AG04450 (cell line): ENCODE results near the gene KBTBD4. TPM values are rescaled to one million over a fixed set of nuclear protein-coding genes. Genes with fewer than 3 reads are reported as not detected.
A peak's percentile ranks its signal among the peaks of the same experiment; 100 is the strongest.

ENCODE experiments used
- CTCF ChIA-PET: fragments of 300-600, 350-600 bp; formaldehyde crosslinking; extraction: SDS; loops from one replicate; lab custom pipeline; 2022; ENCODE audit warnings: antibody characterized with exemption, inconsistent platforms; lab: Charles Lee
- POLR2A ChIA-PET: fragments of 350-600 bp; formaldehyde crosslinking; extraction: SDS; loops from one replicate; lab custom pipeline; 2021; ENCODE audit warnings: antibody characterized with exemption, inconsistent platforms; lab: Yijun Ruan, JAX
- DNase-seq: peaks from one replicate; pipeline ENCODE4 v3.0.0-alpha.2; 2011; ENCODE audit warnings: low read depth, low spot score
- H3K27ac ChIP-seq: one replicate; pipeline ENCODE4 v1.5.1; 2012; ENCODE audit warnings: low read depth, low read length, control low read depth
- H3K27me3 ChIP-seq: one replicate; pipeline ENCODE4 v1.6.0; 2012; ENCODE audit warnings: low read length; ENCODE audit not compliant: control insufficient read depth, insufficient read depth
- H3K4me3 ChIP-seq: 2 replicates; pipeline ENCODE4 v1.5.1; 2011; ENCODE audit warnings: mild to moderate bottlenecking, low read depth, low read length, control low read depth
- H3K9me3 ChIP-seq: 2 replicates; pipeline ENCODE4 v1.5.1; 2012; ENCODE audit warnings: low read length; ENCODE audit not compliant: control insufficient read depth, insufficient read depth
- CTCF ChIP-seq: IDR thresholded peaks from 2 replicates; pipeline ENCODE4 v1.5.1; 2011; ENCODE audit warnings: low read depth, low read length, control low read depth, inconsistent platforms
- polyA plus RNA-seq: library from polyadenylated mRNA; depleted of rRNA; stranded (reverse); fragments of >200 nt; gene quantifications from 2 replicates; pipeline ENCODE4 v1.2.3, GENCODE V29; 2011

The KBTBD4 gene
- polyA plus RNA-seq, 1 experiment, result 20.0 TPM

- DNase-seq, result no peak
- H3K9me3 ChIP-seq, result no peaks in the 10 kb centered on the region
- CTCF ChIA-PET, result no interaction called here
- H3K27ac ChIP-seq, result no peak overlapping the region
- POLR2A ChIA-PET, result no interaction called here
- no peak for TF ChIP-seq CTCF
- H3K27me3 ChIP-seq, result peaks cover 42% of the 10 kb centered on the region
- no peak overlapping the region for H3K4me3 ChIP-seq
These were observed 17.2 kb upstream of the KBTBD4 start for GRCh38 chr11:47595967-47596366.

- Histone ChIP-seq H3K27me3 (peaks cover 45% of the 10 kb centered on the region), H3K4me3 (no peak overlapping the region), H3K9me3 (peaks cover 5% of the 10 kb centered on the region; the same call in 1 of the 2 replicates), H3K27ac (no peak overlapping the region)
- CTCF ChIA-PET, result no interaction called here
- POLR2A ChIA-PET, result interaction anchor here (1.5 to 1.6 kb wide), 2 partner anchors 11 to 13 kb away, joined by 3 read pairs; no protein-coding TSS in a partner anchor
- TF ChIP-seq CTCF, result no peak
- no peak for DNase-seq
These were observed 16.3 kb upstream of the KBTBD4 start for GRCh38 chr11:47595029-47595428.

- peaks cover 45% of the 10 kb centered on the region for H3K27me3 ChIP-seq
- POLR2A ChIA-PET, result interaction anchor here (1.5 to 1.6 kb wide), 2 partner anchors 10 to 14 kb away, joined by 3 read pairs; no protein-coding TSS in a partner anchor
- no peak within 1 kb of the TSS for H3K27ac ChIP-seq
- DNase-seq, result no peak
- peak within 1 kb of the TSS; percentile 48 for H3K4me3 ChIP-seq
- TF ChIP-seq CTCF, result no peak
- CTCF ChIA-PET, result no interaction called here
- H3K9me3 ChIP-seq, result peaks cover 8% of the 10 kb centered on the region; the same call in 1 of the 2 replicates
These were observed 15.4 kb upstream of the KBTBD4 start, which contains the start of gene C1QTNF4 for GRCh38 chr11:47593934-47594855. C1QTNF4 (minus strand) TSS chr11:47594411; CDS start chr11:47590810, 3,601 bp downstream.

- H3K4me3 ChIP-seq, result no peak overlapping the region; the same call in 1 of the 2 replicates
- no peak for DNase-seq
These were observed 14.7 kb upstream of the KBTBD4 start for GRCh38 chr11:47593492-47593933.

More at GRCh38 chr11:47593492-47593933, 14.7 kb upstream of the KBTBD4 start:
- peaks cover 45% of the 10 kb centered on the region for H3K27me3 ChIP-seq
- POLR2A ChIA-PET, result no interaction called here
- no peak for TF ChIP-seq CTCF
- H3K27ac ChIP-seq, result no peak overlapping the region
- CTCF ChIA-PET, result no interaction called here
- H3K9me3 ChIP-seq, result peaks cover 8% of the 10 kb centered on the region; the same call in 1 of the 2 replicates
